Fibroblast of lung (primary cell): ENCODE data around the gene NHLH1. TPM values are rescaled to one million over a fixed set of nuclear protein-coding genes. Genes with fewer than 3 reads are reported as not detected.

Source experiments
- DNase-seq, 2 donors: peaks; one replicate each; pipeline versions ENCODE4 v3.0.0 to v3.0.0-alpha.2; 2010; ENCODE audit warnings: low read depth in 2 of 2
- H2AFZ ChIP-seq: 2 replicates; pipeline ENCODE4 v1.5.1; 2012; ENCODE audit warnings: low read length, control low read depth, inconsistent platforms
- H3K27ac ChIP-seq: 2 replicates; pipeline ENCODE4 v1.5.1; 2011; ENCODE audit warnings: low read length, control low read depth; ENCODE audit not compliant: insufficient read depth
- H3K27me3 ChIP-seq: 2 replicates; pipeline ENCODE4 v1.5.1; 2011; ENCODE audit warnings: mild to moderate bottlenecking, low read length; ENCODE audit not compliant: control insufficient read depth, insufficient read depth
- H3K36me3 ChIP-seq: 2 replicates; pipeline ENCODE4 v1.5.1; 2011; ENCODE audit warnings: low read length; ENCODE audit not compliant: control insufficient read depth, insufficient read depth
- H3K4me1 ChIP-seq: 2 replicates; pipeline ENCODE4 v1.5.1; 2011; ENCODE audit warnings: low read length; ENCODE audit not compliant: control insufficient read depth, insufficient read depth; ENCODE audit errors: extremely low read depth
- H3K4me2 ChIP-seq: 2 replicates; pipeline ENCODE4 v1.5.1; 2011; ENCODE audit warnings: low read length, control low read depth; ENCODE audit not compliant: insufficient read depth; ENCODE audit errors: extremely low read depth
- H3K4me3 ChIP-seq, 4 experiments: fragments of 200-600 bp in 1 of 4; sonication (generic) in 1 of 4; replicated peaks in 1 of 4; 2 replicates each; pipeline ENCODE4 v1.5.1; 2011 to 2016; ENCODE audit warnings: low read length in 4 of 4, low read depth in 3 of 4, mild to moderate bottlenecking in 3 of 4, control low read depth in 2 of 4, inconsistent platforms in 1 of 4, mixed read lengths in 1 of 4; ENCODE audit not compliant: insufficient read depth in 1 of 4; ENCODE audit errors: control extremely low read depth in 1 of 4
- H3K79me2 ChIP-seq: 2 replicates; pipeline ENCODE4 v1.5.1; 2012; ENCODE audit warnings: mild to moderate bottlenecking, low read length, inconsistent platforms; ENCODE audit not compliant: control insufficient read depth, insufficient read depth
- H3K9ac ChIP-seq: 2 replicates; pipeline ENCODE4 v1.5.1; 2011; ENCODE audit warnings: mild to moderate bottlenecking, low read length, control low read depth; ENCODE audit not compliant: insufficient read depth
- H3K9me3 ChIP-seq: 2 replicates; pipeline ENCODE4 v1.5.1; 2012; ENCODE audit warnings: low read depth, low read length; ENCODE audit not compliant: control insufficient read depth, insufficient read depth
- H4K20me1 ChIP-seq: 2 replicates; pipeline ENCODE4 v1.5.1; 2011; ENCODE audit warnings: low read length; ENCODE audit not compliant: control insufficient read depth, insufficient read depth; ENCODE audit errors: extremely low read depth
- CTCF ChIP-seq, 2 donors: IDR thresholded peaks in 1 of 2; conservative IDR thresholded peaks in 1 of 2; 1 replicate in 1 of 2; 2 replicates in 1 of 2; pipeline ENCODE4 v1.5.1; 2011 to 2012; ENCODE audit warnings: low read length in 2 of 2, control low read depth in 1 of 2, inconsistent platforms in 1 of 2, low read depth in 1 of 2, mild to moderate bottlenecking in 1 of 2
- EZH2 ChIP-seq: IDR thresholded peaks from 2 replicates; pipeline ENCODE4 v1.5.1; 2012; ENCODE audit warnings: low read length, control low read depth, mild to moderate bottlenecking; ENCODE audit errors: missing control alignments
- polyA plus RNA-seq, 2 donors: library from polyadenylated mRNA; depleted of rRNA in 1 of 2; stranded (reverse) in 1 of 2; unstranded in 1 of 2; fragments of >200 nt; gene quantifications; 2 replicates each; pipeline ENCODE4 v1.2.1, GENCODE V29; 2011 to 2012; ENCODE audit warnings: missing spikeins in 1 of 2
- total RNA-seq: library from RNA; depleted of rRNA; stranded (reverse); fragments of >200 nt; gene quantifications from 2 replicates; pipeline ENCODE4 v1.2.1, GENCODE V29; 2014

The NHLH1 gene
- total and polyA plus RNA-seq, 2 donors (not counting 1 experiment from before 2014, with no cell fraction given), result 0.05 TPM; not detected in 1

- H3K4me3 ChIP-seq, result no peak overlapping the region
- no peak for DNase-seq
- no peak for TF ChIP-seq EZH2
- TF ChIP-seq CTCF (conservative IDR thresholded peaks at IDR 0.05 in 1 of 2, IDR thresholded peaks at IDR 0.05 in 1 of 2; ENCODE audit: low read depth in 1 of 2, low read length in 2 of 2), result no peak
- H3K9ac ChIP-seq, result no peak overlapping the region
- no peak overlapping the region for H3K4me2 ChIP-seq
- no peaks in the 10 kb centered on the region for H3K9me3 ChIP-seq
- no peak overlapping the region for H3K27ac ChIP-seq
- no peaks in the 10 kb centered on the region for H3K4me1 ChIP-seq
- H2AFZ ChIP-seq, result no peak overlapping the region
- H4K20me1 ChIP-seq, result no peaks in the 10 kb centered on the region
- peaks cover 24% of the 10 kb centered on the region for H3K36me3 ChIP-seq
- H3K79me2 ChIP-seq, result no peaks in the 10 kb centered on the region
- no peaks in the 10 kb centered on the region for H3K27me3 ChIP-seq
Observed at GRCh38 chr1:160358073-160358472, 8.8 kb upstream of the NHLH1 start.

- no peak for TF ChIP-seq CTCF (conservative IDR thresholded peaks at IDR 0.05 in 1 of 2, IDR thresholded peaks at IDR 0.05 in 1 of 2; ENCODE audit: low read depth in 1 of 2, low read length in 2 of 2)
- TF ChIP-seq EZH2, result no peak
- no peak overlapping the region for H3K4me2 ChIP-seq
Observed at GRCh38 chr1:160359559-160360226, 7.2 kb upstream of the NHLH1 start.

GRCh38 chr1:160360227-160360695 is 6.6 kb upstream of the NHLH1 start:
- H2AFZ ChIP-seq, result no peak overlapping the region
- H3K79me2 ChIP-seq, result no peaks in the 10 kb centered on the region
- no peak for TF ChIP-seq EZH2
- no peak for TF ChIP-seq CTCF (conservative IDR thresholded peaks at IDR 0.05 in 1 of 2, IDR thresholded peaks at IDR 0.05 in 1 of 2; ENCODE audit: low read depth in 1 of 2, low read length in 2 of 2)
- H3K4me3 ChIP-seq, result no peak overlapping the region
- H3K27me3 ChIP-seq, result no peaks in the 10 kb centered on the region
- H3K9ac ChIP-seq, result no peak overlapping the region
- no peak for DNase-seq
- H3K36me3 ChIP-seq, result peaks cover 15% of the 10 kb centered on the region
- no peak overlapping the region for H3K27ac ChIP-seq
- H4K20me1 ChIP-seq, result no peaks in the 10 kb centered on the region
- H3K9me3 ChIP-seq, result no peaks in the 10 kb centered on the region
- no peak overlapping the region for H3K4me2 ChIP-seq
- H3K4me1 ChIP-seq, result no peaks in the 10 kb centered on the region

More at GRCh38 chr1:160359559-160360226, 7.2 kb upstream of the NHLH1 start:
- Histone ChIP-seq H4K20me1 (no peaks in the 10 kb centered on the region), H3K9me3 (no peaks in the 10 kb centered on the region), H3K27ac (no peak overlapping the region), H3K79me2 (no peaks in the 10 kb centered on the region), H2AFZ (no peak overlapping the region), H3K9ac (no peak overlapping the region), H3K4me1 (no peaks in the 10 kb centered on the region), H3K36me3 (peaks cover 15% of the 10 kb centered on the region), H3K27me3 (no peaks in the 10 kb centered on the region), H3K4me3 (no peak overlapping the region)
- DNase-seq, result peak; percentile 14 to 33
